Smooth muscle cell of the pulmonary artery (primary cell): ENCODE measurements around the gene MIXL1. TPM values are rescaled to one million over a fixed set of nuclear protein-coding genes. Genes with fewer than 3 reads are reported as not detected.

Source experiments
- total RNA-seq: library from RNA; depleted of rRNA; stranded (reverse); fragments of >200 nt; gene quantifications from 2 replicates; pipeline ENCODE4 v1.2.3, GENCODE V29; 2014

Gene MIXL1
- total RNA-seq, result not detected in 2 replicates

DNA sequence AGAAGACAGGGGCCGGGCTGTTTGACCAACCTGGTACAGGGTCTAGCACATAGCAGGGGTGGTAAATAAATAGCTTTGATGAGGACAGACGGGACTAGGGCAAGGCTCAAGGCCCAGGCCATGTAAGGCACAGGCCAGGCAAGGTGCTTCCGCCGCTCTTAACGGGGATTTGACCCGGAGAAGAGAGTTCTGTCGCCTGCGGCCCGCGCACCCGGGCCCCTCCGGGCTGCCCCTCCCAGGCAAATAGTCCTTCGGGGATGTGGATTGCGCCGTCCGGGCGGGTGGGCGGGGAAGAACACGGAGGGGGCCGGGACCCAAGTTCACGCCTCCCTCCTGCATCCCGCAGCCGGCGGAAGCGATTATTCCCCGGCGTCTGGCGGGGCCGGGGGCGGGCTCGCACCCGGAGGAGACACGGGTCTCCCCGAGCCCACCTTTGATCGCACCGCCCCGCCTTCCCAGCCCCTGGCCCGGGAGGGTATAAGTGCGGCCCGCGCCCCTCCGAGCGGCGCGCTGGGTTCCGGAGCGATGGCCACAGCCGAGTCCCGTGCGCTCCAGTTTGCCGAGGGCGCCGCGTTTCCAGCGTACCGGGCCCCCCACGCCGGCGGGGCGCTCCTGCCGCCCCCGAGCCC lies at the start of gene MIXL1:
Gene MIXL1 (plus strand): TSS at position 508 of the 629 bp plus-strand sequence. CDS start 18 bp downstream, at position 526.

GRCh38 chr1:226186124-226187018 lies 37.1 kb upstream of the MIXL1 start, which contains the start of gene ACBD3:
TSS of gene ACBD3 (minus strand) at chr1:226186741. CDS start at chr1:226186675, 66 bp downstream.

Other genes starting within 250 kb of the MIXL1 start
- gene SDE2, start 224.3 kb upstream of the MIXL1 start, total RNA-seq, result 20.3 and 21.4 TPM in 2 replicates
- 86.7 and 100 TPM in 2 replicates for gene H3-3A, start 160.9 kb upstream of the MIXL1 start, total RNA-seq
- gene ACBD3, start 36.9 kb upstream of the MIXL1 start, total RNA-seq, result 61.8 and 76.7 TPM in 2 replicates
- gene LIN9, start 85.5 kb downstream of the MIXL1 start, total RNA-seq, result 1.9 and 2.6 TPM in 2 replicates
- 73.8 and 75.6 TPM in 2 replicates for gene PARP1, start 184.4 kb downstream of the MIXL1 start, total RNA-seq